ENCODE data around the gene TMTC2. TPM values are rescaled to one million over a fixed set of nuclear protein-coding genes. Genes with fewer than 3 reads are reported as not detected.
"Not testable (repeated sequence)": the region's sequence is repeated elsewhere in the genome, so short reads cannot be mapped to it uniquely, and the experiment has no call there.

Gene TMTC2
- total RNA-seq, 2 donors from 2014 or later, result 4.7 to 9.0 TPM

- no peaks in the 10 kb centered on the region for H3K36me3 Mint-ChIP-seq (ENCODE audit: insufficient read depth in 2 of 2)
- no peak for ATAC-seq (replicated peaks in 1 of 2)
- H3K9me3 Mint-ChIP-seq, result no peaks in the 10 kb centered on the region
- no peaks in the 10 kb centered on the region for H3K4me1 Mint-ChIP-seq (ENCODE audit: low read depth)
- no peak overlapping the region for H3K4me3 Mint-ChIP-seq
- no peak overlapping the region for H3K27ac Mint-ChIP-seq
- DNase-seq, result no peak
- no peaks in the 10 kb centered on the region for H3K27me3 Mint-ChIP-seq (ENCODE audit: low read depth)
Measured at GRCh38 chr12:82789674-82790073, 103.0 kb downstream of the TMTC2 start.

GRCh38 chr12:82793751-82794281, 107.1 kb downstream of the TMTC2 start:
- Mint-ChIP-seq H3K9me3 (no peaks in the 10 kb centered on the region), H3K36me3 (ENCODE audit: insufficient read depth in 2 of 2) (no peaks in the 10 kb centered on the region), H3K4me1 (ENCODE audit: low read depth) (no peaks in the 10 kb centered on the region), H3K27me3 (ENCODE audit: low read depth) (no peaks in the 10 kb centered on the region), H3K27ac (no peak overlapping the region), H3K4me3 (no peak overlapping the region)
- no peak for ATAC-seq (replicated peaks in 1 of 2)
- no peak for DNase-seq

GRCh38 chr12:82797480-82797879, 110.8 kb downstream of the TMTC2 start:
- Mint-ChIP-seq H3K27me3 (ENCODE audit: low read depth) (no peaks in the 10 kb centered on the region), H3K27ac (no peak overlapping the region), H3K4me1 (ENCODE audit: low read depth) (no peaks in the 10 kb centered on the region)

GRCh38 chr12:82800185-82800584, 113.5 kb downstream of the TMTC2 start:
- Mint-ChIP-seq H3K36me3 (ENCODE audit: insufficient read depth in 2 of 2) (no peaks in the 10 kb centered on the region), H3K27ac (no peak overlapping the region), H3K4me1 (ENCODE audit: low read depth) (no peaks in the 10 kb centered on the region), H3K27me3 (ENCODE audit: low read depth) (no peaks in the 10 kb centered on the region), H3K4me3 (no peak overlapping the region), H3K9me3 (no peaks in the 10 kb centered on the region)
- no peak for ATAC-seq (replicated peaks in 1 of 2)
- DNase-seq, result no peak

More at GRCh38 chr12:82797480-82797879, 110.8 kb downstream of the TMTC2 start:
- Mint-ChIP-seq H3K9me3 (no peaks in the 10 kb centered on the region), H3K4me3 (no peak overlapping the region), H3K36me3 (ENCODE audit: insufficient read depth in 2 of 2) (no peaks in the 10 kb centered on the region)
- DNase-seq (no peak), ATAC-seq (replicated peaks in 1 of 2) (no peak)

GRCh38 chr12:82801951-82802610, 115.4 kb downstream of the TMTC2 start:
- ATAC-seq (replicated peaks in 1 of 2), result no peak
- no peaks in the 10 kb centered on the region for H3K4me1 Mint-ChIP-seq (ENCODE audit: low read depth)
- no peak overlapping the region for H3K4me3 Mint-ChIP-seq
- no peaks in the 10 kb centered on the region for H3K36me3 Mint-ChIP-seq (ENCODE audit: insufficient read depth in 2 of 2)
- H3K9me3 Mint-ChIP-seq, result peaks cover 0 to 2% of the 10 kb centered on the region in 2 donors
- H3K27ac Mint-ChIP-seq, result no peak overlapping the region
- DNase-seq, result no peak
- no peaks in the 10 kb centered on the region for H3K27me3 Mint-ChIP-seq (ENCODE audit: low read depth)

GRCh38 chr12:82803201-82803600, 116.5 kb downstream of the TMTC2 start:
- ATAC-seq (replicated peaks in 1 of 2) (no peak), DNase-seq (no peak)
- H3K27ac Mint-ChIP-seq, result no peak overlapping the region
- no peaks in the 10 kb centered on the region for H3K4me1 Mint-ChIP-seq (ENCODE audit: low read depth)
- no peaks in the 10 kb centered on the region for H3K27me3 Mint-ChIP-seq (ENCODE audit: low read depth)
- H3K9me3 Mint-ChIP-seq, result peaks cover 0 to 2% of the 10 kb centered on the region in 2 donors
- H3K36me3 Mint-ChIP-seq (ENCODE audit: insufficient read depth in 2 of 2), result no peaks in the 10 kb centered on the region
- no peak overlapping the region for H3K4me3 Mint-ChIP-seq

GRCh38 chr12:82804601-82805000, 117.9 kb downstream of the TMTC2 start:
- Mint-ChIP-seq H3K27ac (no peak overlapping the region), H3K4me1 (ENCODE audit: low read depth) (no peaks in the 10 kb centered on the region), H3K27me3 (ENCODE audit: low read depth) (no peaks in the 10 kb centered on the region), H3K9me3 (peaks cover 0 to 2% of the 10 kb centered on the region in 2 donors), H3K36me3 (ENCODE audit: insufficient read depth in 2 of 2) (no peaks in the 10 kb centered on the region), H3K4me3 (no peak overlapping the region)
- ATAC-seq (replicated peaks in 1 of 2), result no peak
- DNase-seq, result no peak

- H3K27me3 Mint-ChIP-seq (ENCODE audit: low read depth); H3K27ac Mint-ChIP-seq; H3K9me3 Mint-ChIP-seq; ATAC-seq (replicated peaks in 1 of 2); H3K4me3 Mint-ChIP-seq; H3K36me3 Mint-ChIP-seq (ENCODE audit: insufficient read depth in 2 of 2); H3K4me1 Mint-ChIP-seq (ENCODE audit: low read depth); DNase-seq: not testable (repeated sequence)
Measured at GRCh38 chr12:82805004-82805403, 118.3 kb downstream of the TMTC2 start.

- ATAC-seq (replicated peaks in 1 of 2), result no peak
- Mint-ChIP-seq H3K4me3 (no peak overlapping the region), H3K27me3 (ENCODE audit: low read depth) (no peaks in the 10 kb centered on the region), H3K9me3 (peaks cover 0 to 2% of the 10 kb centered on the region in 2 donors), H3K27ac (no peak overlapping the region), H3K36me3 (ENCODE audit: insufficient read depth in 2 of 2) (no peaks in the 10 kb centered on the region), H3K4me1 (ENCODE audit: low read depth) (no peaks in the 10 kb centered on the region)
- DNase-seq, result no peak
Measured at GRCh38 chr12:82805812-82806497, 119.2 kb downstream of the TMTC2 start.

- Mint-ChIP-seq H3K4me1 (ENCODE audit: low read depth) (no peaks in the 10 kb centered on the region), H3K27me3 (ENCODE audit: low read depth) (no peaks in the 10 kb centered on the region), H3K4me3 (no peak overlapping the region), H3K9me3 (peaks cover 0 to 2% of the 10 kb centered on the region in 2 donors), H3K36me3 (ENCODE audit: insufficient read depth in 2 of 2) (no peaks in the 10 kb centered on the region), H3K27ac (no peak overlapping the region)
- DNase-seq (no peak), ATAC-seq (replicated peaks in 1 of 2) (no peak)
Measured at GRCh38 chr12:82807132-82807737, 120.5 kb downstream of the TMTC2 start.

GRCh38 chr12:82810568-82810967, 123.9 kb downstream of the TMTC2 start:
- ATAC-seq (replicated peaks in 1 of 2), result no peak
- H3K9me3 Mint-ChIP-seq, result peaks cover 2% of the 10 kb centered on the region in 2 donors
- no peaks in the 10 kb centered on the region for H3K27me3 Mint-ChIP-seq (ENCODE audit: low read depth)
- DNase-seq, result no peak
- H3K36me3 Mint-ChIP-seq (ENCODE audit: insufficient read depth in 2 of 2), result no peaks in the 10 kb centered on the region
- H3K27ac Mint-ChIP-seq, result no peak overlapping the region
- no peak overlapping the region for H3K4me3 Mint-ChIP-seq
- no peaks in the 10 kb centered on the region for H3K4me1 Mint-ChIP-seq (ENCODE audit: low read depth)

- Mint-ChIP-seq H3K36me3 (ENCODE audit: insufficient read depth in 2 of 2) (no peaks in the 10 kb centered on the region), H3K27ac (no peak overlapping the region), H3K4me3 (no peak overlapping the region), H3K4me1 (ENCODE audit: low read depth) (no peaks in the 10 kb centered on the region), H3K9me3 (peaks cover 0 to 2% of the 10 kb centered on the region in 2 donors), H3K27me3 (ENCODE audit: low read depth) (no peaks in the 10 kb centered on the region)
- ATAC-seq (replicated peaks in 1 of 2) (no peak), DNase-seq (no peak)
Measured at GRCh38 chr12:82817368-82817767, 130.7 kb downstream of the TMTC2 start.

- ATAC-seq (replicated peaks in 1 of 2) (no peak), DNase-seq (no peak)
- Mint-ChIP-seq H3K36me3 (ENCODE audit: insufficient read depth in 2 of 2) (no peaks in the 10 kb centered on the region), H3K27ac (no peak overlapping the region), H3K4me3 (no peak overlapping the region), H3K4me1 (ENCODE audit: low read depth) (no peaks in the 10 kb centered on the region), H3K27me3 (ENCODE audit: low read depth) (no peaks in the 10 kb centered on the region), H3K9me3 (peaks cover 0 to 2% of the 10 kb centered on the region in 2 donors)
Measured at GRCh38 chr12:82818271-82819035, 131.7 kb downstream of the TMTC2 start.
